Measurements from ENCODE around the gene TMEM237. TPM values are rescaled to one million over a fixed set of nuclear protein-coding genes. Genes with fewer than 3 reads are reported as not detected.

The TMEM237 gene
- total RNA-seq, 1 donor from 2014 or later: 19.3 TPM

- no peak overlapping the region for H3K9ac ChIP-seq (ENCODE audit: low read depth in 1 of 3, low read length in 3 of 3)
- H3K27ac ChIP-seq (ENCODE audit: low read depth, low read length): no peak overlapping the region
- H3K4me3 ChIP-seq (ENCODE audit: low read length in 3 of 3): no peak overlapping the region
- no peaks in the 10 kb centered on the region for H3K4me1 ChIP-seq (ENCODE audit: control insufficient read depth in 3 of 3, insufficient read depth in 3 of 3, low read length in 3 of 3)
- no peaks in the 10 kb centered on the region for H3K9me3 ChIP-seq (ENCODE audit: control insufficient read depth in 3 of 3, low read length in 3 of 3)
- H3K27me3 ChIP-seq (ENCODE audit: control insufficient read depth in 3 of 3, insufficient read depth in 3 of 3, low read length in 3 of 3): no peaks in the 10 kb centered on the region
- peaks cover 9 to 16% (median 9%) of the 10 kb centered on the region in 3 donors for H3K36me3 ChIP-seq (ENCODE audit: control insufficient read depth in 3 of 3, insufficient read depth in 3 of 3, low read length in 3 of 3)
Measured at GRCh38 chr2:201621293-201621999, 21.9 kb downstream of the TMEM237 start.

GRCh38 chr2:201618744-201619662, 24.3 kb downstream of the TMEM237 start:
- Histone ChIP-seq H3K4me1 (ENCODE audit: control insufficient read depth in 3 of 3, insufficient read depth in 3 of 3, low read length in 3 of 3) (no peaks in the 10 kb centered on the region), H3K27me3 (ENCODE audit: control insufficient read depth in 3 of 3, insufficient read depth in 3 of 3, low read length in 3 of 3) (no peaks in the 10 kb centered on the region), H3K36me3 (ENCODE audit: control insufficient read depth in 3 of 3, insufficient read depth in 3 of 3, low read length in 3 of 3) (peaks cover 5 to 8% (median 5%) of the 10 kb centered on the region in 3 donors), H3K4me3 (ENCODE audit: low read length in 3 of 3) (peak overlapping the region; percentile 30 to 58 (median 36)), H3K9ac (ENCODE audit: low read depth in 1 of 3, low read length in 3 of 3) (peak overlapping the region in 1 of 3 donors; percentile 16), H3K27ac (ENCODE audit: low read depth, low read length) (no peak overlapping the region), H3K9me3 (ENCODE audit: control insufficient read depth in 3 of 3, low read length in 3 of 3) (no peaks in the 10 kb centered on the region)

GRCh38 chr2:201608021-201608420, 35.3 kb downstream of the TMEM237 start:
- no peak overlapping the region for H3K9ac ChIP-seq (ENCODE audit: low read depth in 1 of 3, low read length in 3 of 3)
- no peaks in the 10 kb centered on the region for H3K36me3 ChIP-seq (ENCODE audit: control insufficient read depth in 3 of 3, insufficient read depth in 3 of 3, low read length in 3 of 3)
- no peaks in the 10 kb centered on the region for H3K27me3 ChIP-seq (ENCODE audit: control insufficient read depth in 3 of 3, insufficient read depth in 3 of 3, low read length in 3 of 3)
- no peaks in the 10 kb centered on the region for H3K4me1 ChIP-seq (ENCODE audit: control insufficient read depth in 3 of 3, insufficient read depth in 3 of 3, low read length in 3 of 3)
- no peak overlapping the region for H3K27ac ChIP-seq (ENCODE audit: low read depth, low read length)
- no peaks in the 10 kb centered on the region for H3K9me3 ChIP-seq (ENCODE audit: control insufficient read depth in 3 of 3, low read length in 3 of 3)
- H3K4me3 ChIP-seq (ENCODE audit: low read length in 3 of 3): no peak overlapping the region

GRCh38 chr2:201607568-201607967, 35.7 kb downstream of the TMEM237 start:
- Histone ChIP-seq H3K36me3 (ENCODE audit: control insufficient read depth in 3 of 3, insufficient read depth in 3 of 3, low read length in 3 of 3) (no peaks in the 10 kb centered on the region), H3K9ac (ENCODE audit: low read depth in 1 of 3, low read length in 3 of 3) (no peak overlapping the region), H3K9me3 (ENCODE audit: control insufficient read depth in 3 of 3, low read length in 3 of 3) (no peaks in the 10 kb centered on the region), H3K27ac (ENCODE audit: low read depth, low read length) (no peak overlapping the region), H3K27me3 (ENCODE audit: control insufficient read depth in 3 of 3, insufficient read depth in 3 of 3, low read length in 3 of 3) (no peaks in the 10 kb centered on the region), H3K4me1 (ENCODE audit: control insufficient read depth in 3 of 3, insufficient read depth in 3 of 3, low read length in 3 of 3) (no peaks in the 10 kb centered on the region), H3K4me3 (ENCODE audit: low read length in 3 of 3) (no peak overlapping the region)

GRCh38 chr2:201600906-201601305, 42.4 kb downstream of the TMEM237 start:
- Histone ChIP-seq H3K27ac (ENCODE audit: low read depth, low read length) (no peak overlapping the region), H3K4me3 (ENCODE audit: low read length in 3 of 3) (no peak overlapping the region), H3K4me1 (ENCODE audit: control insufficient read depth in 3 of 3, insufficient read depth in 3 of 3, low read length in 3 of 3) (no peaks in the 10 kb centered on the region), H3K9me3 (ENCODE audit: control insufficient read depth in 3 of 3, low read length in 3 of 3) (no peaks in the 10 kb centered on the region), H3K36me3 (ENCODE audit: control insufficient read depth in 3 of 3, insufficient read depth in 3 of 3, low read length in 3 of 3) (no peaks in the 10 kb centered on the region), H3K9ac (ENCODE audit: low read depth in 1 of 3, low read length in 3 of 3) (no peak overlapping the region), H3K27me3 (ENCODE audit: control insufficient read depth in 3 of 3, insufficient read depth in 3 of 3, low read length in 3 of 3) (no peaks in the 10 kb centered on the region)

- Histone ChIP-seq H3K4me1 (ENCODE audit: control insufficient read depth in 3 of 3, insufficient read depth in 3 of 3, low read length in 3 of 3) (no peaks in the 10 kb centered on the region), H3K27ac (ENCODE audit: low read depth, low read length) (no peak overlapping the region), H3K36me3 (ENCODE audit: control insufficient read depth in 3 of 3, insufficient read depth in 3 of 3, low read length in 3 of 3) (no peaks in the 10 kb centered on the region), H3K4me3 (ENCODE audit: low read length in 3 of 3) (no peak overlapping the region), H3K9ac (ENCODE audit: low read depth in 1 of 3, low read length in 3 of 3) (no peak overlapping the region), H3K9me3 (ENCODE audit: control insufficient read depth in 3 of 3, low read length in 3 of 3) (no peaks in the 10 kb centered on the region), H3K27me3 (ENCODE audit: control insufficient read depth in 3 of 3, insufficient read depth in 3 of 3, low read length in 3 of 3) (no peaks in the 10 kb centered on the region)
Measured at GRCh38 chr2:201597397-201597796, 45.9 kb downstream of the TMEM237 start.

GRCh38 chr2:201580486-201580885, 62.8 kb downstream of the TMEM237 start:
- no peaks in the 10 kb centered on the region for H3K9me3 ChIP-seq (ENCODE audit: control insufficient read depth in 3 of 3, low read length in 3 of 3)
- no peak overlapping the region for H3K27ac ChIP-seq (ENCODE audit: low read depth, low read length)
- no peaks in the 10 kb centered on the region for H3K4me1 ChIP-seq (ENCODE audit: control insufficient read depth in 3 of 3, insufficient read depth in 3 of 3, low read length in 3 of 3)
- no peak overlapping the region for H3K4me3 ChIP-seq (ENCODE audit: low read length in 3 of 3)
- H3K27me3 ChIP-seq (ENCODE audit: control insufficient read depth in 3 of 3, insufficient read depth in 3 of 3, low read length in 3 of 3): no peaks in the 10 kb centered on the region
- no peak overlapping the region for H3K9ac ChIP-seq (ENCODE audit: low read depth in 1 of 3, low read length in 3 of 3)
- H3K36me3 ChIP-seq (ENCODE audit: control insufficient read depth in 3 of 3, insufficient read depth in 3 of 3, low read length in 3 of 3): no peaks in the 10 kb centered on the region

- H3K4me1 ChIP-seq (ENCODE audit: control insufficient read depth in 3 of 3, insufficient read depth in 3 of 3, low read length in 3 of 3): no peaks in the 10 kb centered on the region
- H3K9ac ChIP-seq (ENCODE audit: low read depth in 1 of 3, low read length in 3 of 3): no peak overlapping the region
Measured at GRCh38 chr2:201579536-201579935, 63.8 kb downstream of the TMEM237 start.

GRCh38 chr2:201575971-201576370, 67.3 kb downstream of the TMEM237 start:
- H3K36me3 ChIP-seq (ENCODE audit: control insufficient read depth in 3 of 3, insufficient read depth in 3 of 3, low read length in 3 of 3): no peaks in the 10 kb centered on the region
- no peak overlapping the region for H3K27ac ChIP-seq (ENCODE audit: low read depth, low read length)
- no peaks in the 10 kb centered on the region for H3K27me3 ChIP-seq (ENCODE audit: control insufficient read depth in 3 of 3, insufficient read depth in 3 of 3, low read length in 3 of 3)
- H3K9ac ChIP-seq (ENCODE audit: low read depth in 1 of 3, low read length in 3 of 3): no peak overlapping the region
- no peaks in the 10 kb centered on the region for H3K4me1 ChIP-seq (ENCODE audit: control insufficient read depth in 3 of 3, insufficient read depth in 3 of 3, low read length in 3 of 3)
- no peaks in the 10 kb centered on the region for H3K9me3 ChIP-seq (ENCODE audit: control insufficient read depth in 3 of 3, low read length in 3 of 3)
- no peak overlapping the region for H3K4me3 ChIP-seq (ENCODE audit: low read length in 3 of 3)

More at GRCh38 chr2:201579536-201579935, 63.8 kb downstream of the TMEM237 start:
- Histone ChIP-seq H3K4me3 (ENCODE audit: low read length in 3 of 3) (no peak overlapping the region), H3K27me3 (ENCODE audit: control insufficient read depth in 3 of 3, insufficient read depth in 3 of 3, low read length in 3 of 3) (no peaks in the 10 kb centered on the region), H3K36me3 (ENCODE audit: control insufficient read depth in 3 of 3, insufficient read depth in 3 of 3, low read length in 3 of 3) (no peaks in the 10 kb centered on the region), H3K27ac (ENCODE audit: low read depth, low read length) (no peak overlapping the region), H3K9me3 (ENCODE audit: control insufficient read depth in 3 of 3, low read length in 3 of 3) (no peaks in the 10 kb centered on the region)

- Histone ChIP-seq H3K4me1 (ENCODE audit: control insufficient read depth in 3 of 3, insufficient read depth in 3 of 3, low read length in 3 of 3) (no peaks in the 10 kb centered on the region), H3K36me3 (ENCODE audit: control insufficient read depth in 3 of 3, insufficient read depth in 3 of 3, low read length in 3 of 3) (no peaks in the 10 kb centered on the region), H3K27me3 (ENCODE audit: control insufficient read depth in 3 of 3, insufficient read depth in 3 of 3, low read length in 3 of 3) (no peaks in the 10 kb centered on the region), H3K9me3 (ENCODE audit: control insufficient read depth in 3 of 3, low read length in 3 of 3) (no peaks in the 10 kb centered on the region), H3K4me3 (ENCODE audit: low read length in 3 of 3) (no peak overlapping the region), H3K9ac (ENCODE audit: low read depth in 1 of 3, low read length in 3 of 3) (no peak overlapping the region), H3K27ac (ENCODE audit: low read depth, low read length) (no peak overlapping the region)
Measured at GRCh38 chr2:201574766-201575165, 68.5 kb downstream of the TMEM237 start.
